Activated T-cell treated with anti-CD3 and anti-CD28 coated beads for 4 hours (primary cell): ENCODE measurements around the gene NPBWR2.
"Not testable (repeated sequence)": the region's sequence is repeated elsewhere in the genome, so short reads cannot be mapped to it uniquely, and the experiment has no call there.

Source experiments
- DNase-seq: peaks from one replicate; pipeline ENCODE4 v3.0.0-alpha.2; 2020

NPBWR2 gene

GRCh38 chr20:64102647-64103354 lies 4.6 kb downstream of the NPBWR2 start:
- DNase-seq: no peak

- DNase-seq: peak; percentile 55
These were observed 5.4 kb downstream of the NPBWR2 start for GRCh38 chr20:64101731-64102621.

- DNase-seq: no peak
These were observed 6.2 kb downstream of the NPBWR2 start for GRCh38 chr20:64100946-64101688.

GRCh38 chr20:64100566-64100888 lies 6.8 kb downstream of the NPBWR2 start:
- no peak for DNase-seq

- DNase-seq: no peak
These were observed 7.3 kb downstream of the NPBWR2 start for GRCh38 chr20:64099880-64100565.

- DNase-seq: no peak
These were observed 8.1 kb downstream of the NPBWR2 start for GRCh38 chr20:64099086-64099786.

- DNase-seq: no peak
These were observed 8.8 kb downstream of the NPBWR2 start for GRCh38 chr20:64098471-64099013.

- DNase-seq: no peak
These were observed 10.8 kb downstream of the NPBWR2 start for GRCh38 chr20:64096535-64096934.

GRCh38 chr20:64095927-64096326 lies 11.4 kb downstream of the NPBWR2 start:
- no peak for DNase-seq

GRCh38 chr20:64095455-64095854 lies 11.9 kb downstream of the NPBWR2 start:
- no peak for DNase-seq

GRCh38 chr20:64093013-64093503 lies 14.3 kb downstream of the NPBWR2 start:
- DNase-seq: no peak

- DNase-seq: no peak
These were observed 14.9 kb downstream of the NPBWR2 start for GRCh38 chr20:64092258-64093012.

- DNase-seq: no peak
These were observed 15.6 kb downstream of the NPBWR2 start for GRCh38 chr20:64091770-64092169.

GRCh38 chr20:64091340-64091739 lies 16.0 kb downstream of the NPBWR2 start:
- DNase-seq: no peak

- DNase-seq: no peak
These were observed 17.2 kb downstream of the NPBWR2 start for GRCh38 chr20:64090165-64090564.

GRCh38 chr20:64088586-64088985 lies 18.8 kb downstream of the NPBWR2 start:
- not testable (repeated sequence) for DNase-seq

- DNase-seq: not testable (repeated sequence)
These were observed 20.0 kb downstream of the NPBWR2 start for GRCh38 chr20:64087226-64087825.

- no peak for DNase-seq
These were observed 20.6 kb downstream of the NPBWR2 start for GRCh38 chr20:64086801-64087200.

GRCh38 chr20:64084685-64085152 lies 22.6 kb downstream of the NPBWR2 start:
- no peak for DNase-seq
